ENCODE data around the gene TEDC2. TPM values are rescaled to one million over a fixed set of nuclear protein-coding genes. Genes with fewer than 3 reads are reported as not detected.

Gene TEDC2
- total RNA-seq, 4 donors from 2014 or later = 0.33 to 0.91 TPM; not detected in 2

DNA sequence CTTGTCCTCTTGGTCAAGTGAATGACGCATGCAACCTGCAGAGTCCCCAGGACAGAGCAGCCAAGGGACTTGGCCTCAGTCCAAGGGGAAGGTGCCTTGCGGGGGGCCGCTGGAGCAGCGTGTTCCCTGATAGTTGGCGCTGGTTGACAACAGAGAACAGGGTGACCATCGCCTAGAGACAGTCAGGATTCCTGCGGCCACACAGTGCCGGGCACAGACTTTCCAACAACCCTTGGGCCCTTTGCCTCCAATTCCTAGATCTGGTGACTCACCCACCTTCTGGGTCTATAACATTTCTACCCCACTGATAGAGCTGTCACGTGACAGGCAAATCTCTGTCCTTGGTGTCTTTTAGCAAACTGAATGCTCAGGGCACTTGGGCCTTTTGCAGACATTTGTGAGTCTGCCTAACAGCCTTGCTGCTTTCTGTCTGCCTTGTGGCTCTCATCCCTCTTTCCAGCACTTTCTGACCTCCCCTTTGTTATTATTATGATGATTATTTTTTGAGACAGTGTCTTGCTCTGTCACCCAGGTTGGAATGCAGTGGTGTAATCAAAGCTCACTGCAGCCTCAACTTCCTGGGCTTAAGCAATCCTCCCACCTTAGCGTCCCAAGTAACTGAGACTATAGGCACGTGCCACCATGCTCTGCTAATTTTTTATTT, 11.9 kb upstream of the TEDC2 start:
- Histone ChIP-seq H3K36me3 (no peaks in the 10 kb centered on the region), H3K4me1 (no peaks in the 10 kb centered on the region), H3K27me3 (no peaks in the 10 kb centered on the region), H3K9me3 (no peaks in the 10 kb centered on the region), H3K27ac (no peak overlapping the region), H3K4me3 (no peak overlapping the region)
- ATAC-seq (no peak), DNase-seq (no peak)
- TF ChIP-seq POLR2A (IDR thresholded peaks at IDR 0.05) = no peak
- TF ChIP-seq, protein P1, sequence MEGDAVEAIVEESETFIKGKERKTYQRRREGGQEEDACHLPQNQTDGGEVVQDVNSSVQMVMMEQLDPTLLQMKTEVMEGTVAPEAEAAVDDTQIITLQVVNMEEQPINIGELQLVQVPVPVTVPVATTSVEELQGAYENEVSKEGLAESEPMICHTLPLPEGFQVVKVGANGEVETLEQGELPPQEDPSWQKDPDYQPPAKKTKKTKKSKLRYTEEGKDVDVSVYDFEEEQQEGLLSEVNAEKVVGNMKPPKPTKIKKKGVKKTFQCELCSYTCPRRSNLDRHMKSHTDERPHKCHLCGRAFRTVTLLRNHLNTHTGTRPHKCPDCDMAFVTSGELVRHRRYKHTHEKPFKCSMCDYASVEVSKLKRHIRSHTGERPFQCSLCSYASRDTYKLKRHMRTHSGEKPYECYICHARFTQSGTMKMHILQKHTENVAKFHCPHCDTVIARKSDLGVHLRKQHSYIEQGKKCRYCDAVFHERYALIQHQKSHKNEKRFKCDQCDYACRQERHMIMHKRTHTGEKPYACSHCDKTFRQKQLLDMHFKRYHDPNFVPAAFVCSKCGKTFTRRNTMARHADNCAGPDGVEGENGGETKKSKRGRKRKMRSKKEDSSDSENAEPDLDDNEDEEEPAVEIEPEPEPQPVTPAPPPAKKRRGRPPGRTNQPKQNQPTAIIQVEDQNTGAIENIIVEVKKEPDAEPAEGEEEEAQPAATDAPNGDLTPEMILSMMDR (IDR thresholded peaks at IDR 0.05 in 4 of 5, conservative IDR thresholded peaks at IDR 0.05 in 1 of 5) = no peak
- intact Hi-C loops (cut with DNase I; ENCODE audit: low total_unique reads) (no loop called here), in situ Hi-C loops (cut with MboI; ENCODE audit: low sequenced_read_pairs in 4 of 4) (no loop called here)

DNA sequence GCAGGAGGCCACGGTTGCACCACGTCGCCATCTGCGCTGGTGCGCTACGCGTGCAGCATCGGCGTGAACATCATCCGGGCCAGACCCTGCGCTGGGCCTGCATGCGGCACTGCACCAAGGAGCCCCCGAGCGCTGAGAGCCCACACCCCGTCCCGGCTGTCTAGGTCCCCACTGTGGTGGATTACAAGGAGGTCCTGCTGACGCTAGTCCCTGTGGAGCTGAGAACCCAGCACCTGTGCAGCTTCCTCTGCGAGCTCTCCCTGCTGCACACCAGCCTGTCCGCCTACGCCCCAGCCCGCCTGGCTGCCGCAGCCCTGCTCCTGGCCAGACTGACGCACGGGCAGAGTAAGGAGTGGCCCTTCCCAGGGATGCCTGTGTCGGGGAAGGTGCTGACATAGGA, 10.8 kb upstream of the TEDC2 start:
- intact Hi-C loops (cut with DNase I; ENCODE audit: low total_unique reads) (no loop called here), in situ Hi-C loops (cut with MboI; ENCODE audit: low sequenced_read_pairs in 4 of 4) (no loop called here)
- Histone ChIP-seq H3K27me3 (no peaks in the 10 kb centered on the region), H3K4me3 (no peak overlapping the region), H3K9me3 (no peaks in the 10 kb centered on the region), H3K27ac (no peak overlapping the region), H3K4me1 (no peaks in the 10 kb centered on the region), H3K36me3 (no peaks in the 10 kb centered on the region)
- ATAC-seq = no peak
- DNase-seq = no peak
- TF ChIP-seq, protein P1 (IDR thresholded peaks at IDR 0.05 in 4 of 5, conservative IDR thresholded peaks at IDR 0.05 in 1 of 5) = no peak
- TF ChIP-seq POLR2A (IDR thresholded peaks at IDR 0.05) = no peak

DNA sequence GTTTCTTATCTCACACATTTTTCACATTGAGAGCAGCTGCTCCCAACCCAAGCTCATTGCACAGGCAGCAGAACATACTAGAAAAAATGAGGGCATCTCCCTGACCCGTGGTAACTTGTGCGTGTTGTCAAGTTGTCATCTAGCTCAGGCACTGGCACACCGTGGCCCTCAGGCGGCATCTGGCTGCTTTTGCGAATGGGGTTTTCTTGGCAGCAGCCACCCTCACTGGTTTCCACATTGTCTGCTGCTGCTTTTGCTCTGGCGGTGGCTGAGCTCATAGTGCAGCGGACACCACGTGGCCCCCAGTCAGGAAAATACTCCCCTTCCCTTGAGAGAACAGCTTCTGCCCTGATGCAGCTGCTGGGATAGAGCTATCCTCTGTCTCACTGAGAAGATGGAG, 9.4 kb upstream of the TEDC2 start:
- Histone ChIP-seq H3K4me1 (no peaks in the 10 kb centered on the region), H3K4me3 (no peak overlapping the region), H3K27ac (no peak overlapping the region), H3K36me3 (no peaks in the 10 kb centered on the region), H3K9me3 (no peaks in the 10 kb centered on the region), H3K27me3 (no peaks in the 10 kb centered on the region)
- in situ Hi-C loops (cut with MboI; ENCODE audit: low sequenced_read_pairs in 4 of 4) (no loop called here), intact Hi-C loops (cut with DNase I; ENCODE audit: low total_unique reads) (no loop called here)
- TF ChIP-seq POLR2A (IDR thresholded peaks at IDR 0.05) = no peak
- TF ChIP-seq, protein P1 (IDR thresholded peaks at IDR 0.05 in 4 of 5, conservative IDR thresholded peaks at IDR 0.05 in 1 of 5) = no peak
- DNase-seq (no peak), ATAC-seq (no peak)

DNA sequence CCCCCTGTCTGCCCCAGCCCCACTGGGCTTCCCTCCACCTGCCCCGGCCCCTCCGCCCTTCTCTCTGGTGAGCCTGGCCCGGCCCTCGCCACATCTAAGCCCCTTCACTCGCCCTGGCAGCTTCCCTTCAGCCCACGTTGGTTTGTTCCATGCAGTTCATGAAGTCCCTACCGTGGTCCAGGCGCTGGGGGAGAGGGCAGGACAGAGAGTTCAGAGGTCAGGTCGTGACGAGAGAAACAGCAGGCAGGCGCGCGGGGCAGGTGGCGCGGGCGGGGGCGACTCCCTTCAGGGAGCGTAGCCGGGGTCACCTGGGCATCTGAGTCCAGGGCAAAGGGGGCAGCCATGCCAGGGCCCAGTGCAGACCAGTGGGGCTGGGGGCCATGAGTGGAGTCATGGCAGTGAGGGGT, 8.9 kb upstream of the TEDC2 start:
- Histone ChIP-seq H3K9me3 (no peaks in the 10 kb centered on the region), H3K36me3 (no peaks in the 10 kb centered on the region), H3K27ac (no peak overlapping the region), H3K4me1 (no peaks in the 10 kb centered on the region), H3K4me3 (no peak overlapping the region), H3K27me3 (no peaks in the 10 kb centered on the region)
- DNase-seq (no peak), ATAC-seq (no peak)
- intact Hi-C loops (cut with DNase I; ENCODE audit: low total_unique reads) = no loop called here
- in situ Hi-C loops (cut with MboI; ENCODE audit: low sequenced_read_pairs in 4 of 4) = no loop called here
- no peak for TF ChIP-seq POLR2A (IDR thresholded peaks at IDR 0.05)
- TF ChIP-seq, protein P1 (IDR thresholded peaks at IDR 0.05 in 4 of 5, conservative IDR thresholded peaks at IDR 0.05 in 1 of 5) = no peak

DNA sequence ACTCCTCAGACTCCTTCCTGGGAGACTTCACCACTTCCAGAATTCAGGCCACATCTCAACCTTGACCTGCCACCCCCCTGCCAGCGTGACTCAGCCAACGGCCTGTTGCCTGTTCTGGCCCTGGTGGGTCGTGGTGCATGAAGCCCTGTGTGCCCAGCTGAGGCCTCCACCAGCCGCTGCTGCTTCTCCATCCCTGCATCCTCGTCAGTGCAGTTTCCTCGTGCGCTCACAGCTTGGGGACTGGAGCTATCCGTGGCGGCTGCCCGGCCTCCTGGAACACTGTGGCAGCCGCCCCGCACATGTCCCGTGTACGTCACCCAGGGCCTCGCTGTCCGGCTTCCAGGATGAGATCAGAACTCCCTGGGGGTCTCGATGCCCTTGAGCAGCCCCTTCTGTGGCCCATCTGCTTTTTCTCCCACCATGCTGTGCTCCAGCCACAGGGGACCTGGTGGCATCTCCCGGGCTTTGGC, 8.0 kb upstream of the TEDC2 start:
- in situ Hi-C loops (cut with MboI; ENCODE audit: low sequenced_read_pairs in 4 of 4) (no loop called here), intact Hi-C loops (cut with DNase I; ENCODE audit: low total_unique reads) (no loop called here)
- no peaks in the 10 kb centered on the region for H3K36me3 ChIP-seq
- TF ChIP-seq, protein P1 (IDR thresholded peaks at IDR 0.05 in 4 of 5, conservative IDR thresholded peaks at IDR 0.05 in 1 of 5) = no peak
- TF ChIP-seq POLR2A (IDR thresholded peaks at IDR 0.05) = no peak
- H3K27me3 ChIP-seq = no peaks in the 10 kb centered on the region
- DNase-seq (no peak), ATAC-seq (no peak)
- H3K27ac ChIP-seq = no peak overlapping the region
- no peaks in the 10 kb centered on the region for H3K4me1 ChIP-seq
- H3K4me3 ChIP-seq = no peak overlapping the region
- no peaks in the 10 kb centered on the region for H3K9me3 ChIP-seq

All from gastrocnemius medialis (tissue), 4 donors.